B cell (primary cell): Measurements from ENCODE around the gene TMPRSS5. TPM values are rescaled to one million over a fixed set of nuclear protein-coding genes. Genes with fewer than 3 reads are reported as not detected.

Source experiments
- ATAC-seq: fragments of 200-7000 bp; cut with Tn5 transposase; one replicate; pipeline ENCODE4 v1.10.0; 2021; ENCODE audit warnings: low read depth, mild to moderate bottlenecking, moderate number of reproducible peaks, moderate library complexity
- CTCF ChIA-PET: fragments of 350-600 bp; sonication (Branson Sonifier 250); formaldehyde crosslinking; loops from one replicate; lab custom pipeline; 2021; ENCODE audit warnings: antibody characterized with exemption, inconsistent platforms; lab: Charles Lee
- POLR2A ChIA-PET: fragments of 350-600 bp; sonication (Branson Sonifier 250); formaldehyde crosslinking; loops from one replicate; lab custom pipeline; 2021; ENCODE audit warnings: antibody characterized with exemption; lab: Charles Lee
- DNase-seq: peaks from one replicate; pipeline ENCODE4 v3.0.0; 2013
- H2AFZ ChIP-seq: 2 replicates; pipeline ENCODE4 v1.6.1; 2012; ENCODE audit warnings: mild to moderate bottlenecking, low read depth, low read length; ENCODE audit not compliant: insufficient read depth, poor library complexity, severe bottlenecking
- H3K27ac ChIP-seq, 2 donors: 1 replicate in 1 of 2; 2 replicates in 1 of 2; pipeline ENCODE4 v1.5.1; 2012 to 2013; ENCODE audit warnings: low read length in 2 of 2, mild to moderate bottlenecking in 2 of 2, moderate library complexity in 1 of 2
- H3K27me3 ChIP-seq, 4 experiments: fragments of 200-600 bp in 1 of 4; sonication (generic) in 1 of 4; replicated peaks in 1 of 4; 1 replicate in 2 of 4; 2 replicates in 2 of 4; pipeline versions ENCODE4 v1.6.1 to v1.7.0; 2013 to 2016; ENCODE audit warnings: low read length in 3 of 4, mild to moderate bottlenecking in 2 of 4, mixed read lengths in 1 of 4, moderate library complexity in 1 of 4; ENCODE audit not compliant: insufficient read depth in 4 of 4, control insufficient read depth in 3 of 4; ENCODE audit errors: control extremely low read depth in 1 of 4
- H3K36me3 ChIP-seq, 2 experiments: replicated peaks in 1 of 2; 1 replicate in 1 of 2; 2 replicates in 1 of 2; pipeline versions ENCODE4 v1.6.1 to v1.7.1; 2013; ENCODE audit warnings: low read length in 1 of 2; ENCODE audit not compliant: insufficient read depth in 2 of 2, control insufficient read depth in 1 of 2; ENCODE audit errors: control extremely low read depth in 1 of 2, extremely low read depth in 1 of 2
- H3K4me1 ChIP-seq, 2 donors: fragments of 200-600 bp in 1 of 2; sonication (generic) in 1 of 2; 1 replicate in 1 of 2; 2 replicates in 1 of 2; pipeline versions ENCODE4 v1.5.1 to v1.6.1; 2013 to 2017; ENCODE audit warnings: low read length in 2 of 2; ENCODE audit not compliant: control insufficient read depth in 2 of 2, insufficient read depth in 2 of 2
- H3K4me2 ChIP-seq: replicated peaks from 2 replicates; pipeline ENCODE3; 2012; ENCODE audit warnings: mild to moderate bottlenecking, low read depth, low read length; ENCODE audit not compliant: poor library complexity, severe bottlenecking
- H3K4me3 ChIP-seq, 5 experiments: fragments of 200-600 bp in 1 of 5; sonication (generic) in 1 of 5; 1 replicate in 3 of 5; 2 replicates in 2 of 5; pipeline versions ENCODE4 v1.5.1 to v1.7.0; 2011 to 2016; ENCODE audit warnings: low read length in 4 of 5, mild to moderate bottlenecking in 4 of 5, low read depth in 2 of 5, control low read depth in 1 of 5, moderate library complexity in 1 of 5; ENCODE audit not compliant: insufficient read depth in 1 of 5; ENCODE audit errors: control extremely low read depth in 1 of 5, extremely low read depth in 1 of 5
- H3K79me2 ChIP-seq: fragments of 200-600 bp; sonication (generic); one replicate; pipeline ENCODE4 v1.6.0; 2016; ENCODE audit warnings: low read length; ENCODE audit not compliant: control insufficient read depth, insufficient read depth
- H3K9ac ChIP-seq: fragments of 200-600 bp; sonication (generic); 2 replicates; pipeline ENCODE4 v1.6.1; 2017; ENCODE audit warnings: mild to moderate bottlenecking, low read length, moderate library complexity
- H3K9me3 ChIP-seq, 3 donors: one replicate each; pipeline versions ENCODE4 v1.6.1 to v1.7.1; 2013; ENCODE audit warnings: low read length in 2 of 3; ENCODE audit not compliant: control insufficient read depth in 2 of 3, insufficient read depth in 1 of 3; ENCODE audit errors: control extremely low read depth in 1 of 3
- H4K20me1 ChIP-seq: 2 replicates; pipeline ENCODE4 v1.6.0; 2012; ENCODE audit warnings: mild to moderate bottlenecking, low read length; ENCODE audit not compliant: insufficient read depth, control insufficient read depth, poor library complexity, severe bottlenecking
- H3K27ac Mint-ChIP-seq: one replicate; pipeline ENCODE4 v1.8.0; 2021; ENCODE audit warnings: mixed read lengths
- H3K27me3 Mint-ChIP-seq: one replicate; pipeline ENCODE4 v1.8.0; 2021; ENCODE audit warnings: mixed read lengths
- H3K4me1 Mint-ChIP-seq: one replicate; pipeline ENCODE4 v1.8.0; 2021; ENCODE audit warnings: mixed read lengths
- H3K4me3 Mint-ChIP-seq: one replicate; pipeline ENCODE4 v1.8.0; 2021; ENCODE audit warnings: mixed read lengths
- H3K9me3 Mint-ChIP-seq: one replicate; pipeline ENCODE4 v1.8.0; 2022; ENCODE audit warnings: mixed read lengths; ENCODE audit not compliant: insufficient read depth
- CTCF ChIP-seq: fragments of 200-600 bp; IDR thresholded peaks from one replicate; pipeline ENCODE4 v1.8.0; 2022; ENCODE audit warnings: antibody characterized with exemption, mild to moderate bottlenecking
- EZH2 ChIP-seq: IDR thresholded peaks from 2 replicates; pipeline ENCODE4 v1.6.1; 2012; ENCODE audit warnings: borderline replicate concordance, low read depth, mild to moderate bottlenecking, moderate library complexity, low read length; ENCODE audit not compliant: insufficient read depth, poor library complexity, severe bottlenecking
- WGBS: methylation state at CpG from one replicate; pipeline ENCODE4 v1.1.5; 2013; ENCODE audit warnings: missing lambda C conversion rate; ENCODE audit not compliant: insufficient coverage; 5-methylcytosine and 5-hydroxymethylcytosine counted together
- intact Hi-C: fragments of 100-400 bp; cut with micrococcal nuclease; formaldehyde crosslinking; loops from one replicate; pipeline ENCODE4 v1.10.0; 2022
- polyA plus RNA-seq: library from polyadenylated mRNA; depleted of rRNA; stranded (reverse); fragments of >200 nt; gene quantifications from 2 replicates; pipeline ENCODE4 v1.2.3, GENCODE V29; 2012
- total RNA-seq, 2 donors: library from RNA; stranded (reverse); fragments of 120-200 nt in 1 of 2; gene quantifications; 1 replicate in 1 of 2; 2 replicates in 1 of 2; pipeline versions ENCODE4 v1.2.3 to v1.2.4, GENCODE V29; 2013 to 2022

The TMPRSS5 gene
- total and polyA plus RNA-seq, 2 donors (not counting 1 experiment from before 2014, with no cell fraction given), result 0.74 to 0.86 TPM

- Histone ChIP-seq H3K4me2 (no peak overlapping the region), H3K36me3 (no peaks in the 10 kb centered on the region), H3K4me1 (no peaks in the 10 kb centered on the region), H3K4me3 (no peak overlapping the region), H2AFZ (no peak overlapping the region), H3K27ac (no peak overlapping the region), H3K79me2 (no peaks in the 10 kb centered on the region), H4K20me1 (no peaks in the 10 kb centered on the region), H3K27me3 (peaks cover 0 to 4% (median 0%) of the 10 kb centered on the region in 4 experiments), H3K9me3 (no peaks in the 10 kb centered on the region), H3K9ac (no peak overlapping the region)
- peaks cover 6% of the 10 kb centered on the region for H3K4me1 Mint-ChIP-seq
- no peak for ATAC-seq
- H3K27me3 Mint-ChIP-seq, result peaks cover 2% of the 10 kb centered on the region
- ChIA-PET POLR2A (no interaction called here), CTCF (no interaction called here)
- no peak for TF ChIP-seq CTCF
- TF ChIP-seq EZH2, result no peak
- no peak for DNase-seq
- H3K27ac Mint-ChIP-seq, result no peak overlapping the region
- intact Hi-C loops, result no loop called here
- no peaks in the 10 kb centered on the region for H3K9me3 Mint-ChIP-seq
- no peak overlapping the region for H3K4me3 Mint-ChIP-seq
- WGBS, result 72% methylated on average over 3 of the region's 5 CpGs
Measured at GRCh38 chr11:113684496-113684895, 21.6 kb downstream of the TMPRSS5 start.

DNA sequence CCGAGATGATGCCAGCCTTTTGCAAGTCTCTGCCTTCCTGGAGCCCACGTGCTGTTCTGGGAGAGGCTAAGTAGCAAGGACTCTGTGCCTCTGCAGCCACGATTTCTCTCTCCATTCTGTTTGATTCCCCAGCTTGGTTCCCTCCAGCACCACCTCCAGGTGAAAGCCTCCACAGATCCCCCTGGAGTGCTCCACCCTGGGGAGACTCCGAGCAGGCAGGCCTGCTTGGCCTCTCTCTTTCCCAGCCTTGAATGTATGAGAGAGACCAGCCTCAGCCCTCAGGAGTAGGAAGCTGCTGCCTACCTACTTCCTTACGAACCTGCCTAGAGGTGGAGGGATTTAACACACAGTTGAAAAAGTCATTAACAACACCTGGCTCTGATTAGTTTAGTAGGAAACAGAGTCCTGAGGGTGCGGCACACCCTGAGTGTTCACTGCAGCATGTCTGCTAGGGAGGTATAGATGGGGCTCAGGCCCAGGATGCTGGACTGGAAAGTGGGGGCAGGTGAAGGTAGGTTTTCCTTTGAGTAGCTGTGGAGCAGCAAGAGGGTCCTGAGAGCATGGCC is 22.5 kb downstream of the TMPRSS5 start:
- Histone ChIP-seq H3K36me3 (no peaks in the 10 kb centered on the region), H3K4me1 (no peaks in the 10 kb centered on the region), H3K27ac (no peak overlapping the region), H3K9me3 (no peaks in the 10 kb centered on the region), H3K9ac (no peak overlapping the region), H3K79me2 (no peaks in the 10 kb centered on the region), H2AFZ (no peak overlapping the region), H3K4me2 (no peak overlapping the region), H3K27me3 (peaks cover 0 to 4% (median 0%) of the 10 kb centered on the region in 4 experiments), H4K20me1 (no peaks in the 10 kb centered on the region), H3K4me3 (no peak overlapping the region)
- TF ChIP-seq CTCF, result no peak
- TF ChIP-seq EZH2, result no peak
- H3K4me1 Mint-ChIP-seq, result peaks cover 6% of the 10 kb centered on the region
- H3K27ac Mint-ChIP-seq, result no peak overlapping the region
- no peak overlapping the region for H3K4me3 Mint-ChIP-seq
- ChIA-PET POLR2A (no interaction called here), CTCF (no interaction called here)
- H3K27me3 Mint-ChIP-seq, result peaks cover 6% of the 10 kb centered on the region
- H3K9me3 Mint-ChIP-seq, result no peaks in the 10 kb centered on the region
- no peak for DNase-seq
- intact Hi-C loops, result no loop called here
- 96% methylated on average over 5 of the region's 6 CpGs for WGBS
- no peak for ATAC-seq
